Body of pancreas (tissue), 4 donors: ENCODE measurements around the gene PPP2R5B.

Experiments used
- POLR2A ChIP-seq, 3 donors: fragments of 450-650 bp; IDR thresholded peaks; one replicate each; pipeline ENCODE4 v1.6.1; 2016; ENCODE audit warnings: antibody characterized with exemption in 3 of 3, mild to moderate bottlenecking in 2 of 3
- TF ChIP-seq, protein P1 (sequence below), 7 experiments: fragments of 450-650 bp in 4 of 7; fragments of 200-600 bp in 3 of 7; sonication (generic) in 3 of 7; IDR thresholded peaks; one replicate each; pipeline ENCODE4 v1.5.1; 2016 to 2019; ENCODE audit warnings: antibody characterized with exemption in 7 of 7

DNA sequence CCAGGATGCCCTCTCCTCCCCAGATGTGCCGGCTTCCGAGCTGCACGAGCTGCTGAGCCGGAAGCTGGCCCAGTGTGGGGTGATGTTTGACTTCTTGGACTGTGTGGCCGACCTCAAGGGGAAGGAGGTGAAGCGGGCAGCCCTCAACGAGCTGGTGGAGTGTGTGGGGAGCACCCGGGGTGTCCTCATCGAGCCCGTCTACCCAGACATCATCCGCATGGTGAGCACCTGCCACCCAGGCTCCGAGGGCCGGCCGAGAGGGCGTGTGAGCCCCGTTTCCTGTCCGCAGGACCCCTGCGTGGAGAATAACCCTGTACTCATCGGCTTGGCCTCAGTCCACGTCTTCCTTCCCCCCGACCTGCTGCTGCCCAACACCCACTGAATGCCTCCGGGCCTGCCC is 2.2 kb downstream of the PPP2R5B start:
- TF ChIP-seq, protein P1, sequence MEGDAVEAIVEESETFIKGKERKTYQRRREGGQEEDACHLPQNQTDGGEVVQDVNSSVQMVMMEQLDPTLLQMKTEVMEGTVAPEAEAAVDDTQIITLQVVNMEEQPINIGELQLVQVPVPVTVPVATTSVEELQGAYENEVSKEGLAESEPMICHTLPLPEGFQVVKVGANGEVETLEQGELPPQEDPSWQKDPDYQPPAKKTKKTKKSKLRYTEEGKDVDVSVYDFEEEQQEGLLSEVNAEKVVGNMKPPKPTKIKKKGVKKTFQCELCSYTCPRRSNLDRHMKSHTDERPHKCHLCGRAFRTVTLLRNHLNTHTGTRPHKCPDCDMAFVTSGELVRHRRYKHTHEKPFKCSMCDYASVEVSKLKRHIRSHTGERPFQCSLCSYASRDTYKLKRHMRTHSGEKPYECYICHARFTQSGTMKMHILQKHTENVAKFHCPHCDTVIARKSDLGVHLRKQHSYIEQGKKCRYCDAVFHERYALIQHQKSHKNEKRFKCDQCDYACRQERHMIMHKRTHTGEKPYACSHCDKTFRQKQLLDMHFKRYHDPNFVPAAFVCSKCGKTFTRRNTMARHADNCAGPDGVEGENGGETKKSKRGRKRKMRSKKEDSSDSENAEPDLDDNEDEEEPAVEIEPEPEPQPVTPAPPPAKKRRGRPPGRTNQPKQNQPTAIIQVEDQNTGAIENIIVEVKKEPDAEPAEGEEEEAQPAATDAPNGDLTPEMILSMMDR (IDR thresholded peaks at IDR 0.05): no peak
- no peak for TF ChIP-seq POLR2A (IDR thresholded peaks at IDR 0.05)
